HCT116 (cell line): ENCODE results near the gene ERN1. TPM values are rescaled to one million over a fixed set of nuclear protein-coding genes. Genes with fewer than 3 reads are reported as not detected.
A peak's percentile ranks its signal among the peaks of the same experiment; 100 is the strongest.

ENCODE experiments used
- ATAC-seq: fragments of 200-7000 bp; cut with Tn5 transposase; 2 replicates; pipeline ENCODE4 v1.9.1; 2020; ENCODE audit warnings: mild to moderate bottlenecking, moderate library complexity
- BruUV-seq: library from RNA; stranded (reverse); fragments of 400-500 nt; replicated peaks from 2 replicates; lab custom pipeline; 2021; lab: Mats Ljungman, UMichigan
- CTCF ChIA-PET: fragments of 300-600 bp; sonication (Branson Sonifier 250); formaldehyde crosslinking; loops from one replicate; lab custom pipeline; 2021; ENCODE audit warnings: antibody characterized with exemption; lab: Charles Lee
- POLR2A ChIA-PET: fragments of 300-600, 350-600 bp; sonication (Branson Sonifier 250); formaldehyde crosslinking; loops from one replicate; lab custom pipeline; 2021; ENCODE audit warnings: antibody characterized with exemption; lab: Charles Lee
- RAD21 ChIA-PET, 2 experiments: fragments of 300-600 bp; sonication (Branson Sonifier 250); formaldehyde crosslinking; loops; one replicate each; lab custom pipeline; 2023; ENCODE audit warnings: low total read pairs in 2 of 2; ENCODE audit not compliant: uncharacterized antibody in 2 of 2, unreplicated experiment in 2 of 2, low non-redundant PET in 1 of 2; lab: Charles Lee
- DNase-seq: peaks from one replicate; pipeline ENCODE4 v3.0.0-alpha.2; 2010; ENCODE audit warnings: low read depth, low spot score
- H2AFZ ChIP-seq: fragments of 200-600 bp; shearing (Covaris generic), sonication (generic); 2 replicates; pipeline ENCODE4 v1.6.1; 2017; ENCODE audit warnings: low read depth, mixed run types, mixed read lengths, antibody characterized with exemption, low read length; ENCODE audit not compliant: poor library complexity, severe bottlenecking
- H3K27ac ChIP-seq: 2 replicates; pipeline ENCODE4 v1.5.1; 2012; ENCODE audit warnings: low read depth, low read length
- H3K27me3 ChIP-seq: fragments of 200-600 bp; sonication (generic); 2 replicates; pipeline ENCODE4 v1.6.1; 2016; ENCODE audit warnings: mixed run types, low read length, mixed read lengths; ENCODE audit not compliant: insufficient read depth
- H3K36me3 ChIP-seq, 2 experiments: fragments of 200-500 bp in 1 of 2; fragments of 200-600 bp in 1 of 2; sonication (Bioruptor generic) in 1 of 2; sonication (generic) in 1 of 2; 2 replicates each; pipeline versions ENCODE4 v1.5.1 to v1.6.1; 2014 to 2016; ENCODE audit warnings: low read length in 2 of 2, inconsistent platforms in 1 of 2, mixed read lengths in 1 of 2, mixed run types in 1 of 2; ENCODE audit not compliant: insufficient read depth in 2 of 2, control insufficient read depth in 1 of 2
- H3K4me1 ChIP-seq, 2 experiments: fragments of 200-600 bp in 1 of 2; sonication (generic) in 1 of 2; 2 replicates each; pipeline versions ENCODE4 v1.5.1 to v1.6.1; 2012 to 2017; ENCODE audit warnings: low read length in 2 of 2, inconsistent platforms in 1 of 2, mild to moderate bottlenecking in 1 of 2, mixed read lengths in 1 of 2, mixed run types in 1 of 2, moderate library complexity in 1 of 2; ENCODE audit not compliant: insufficient read depth in 2 of 2, control insufficient read depth in 1 of 2
- H3K4me2 ChIP-seq: fragments of 200-600 bp; sonication (generic); 2 replicates; pipeline ENCODE4 v1.6.1; 2017; ENCODE audit warnings: mixed run types, low read length, mixed read lengths
- H3K4me3 ChIP-seq, 2 experiments: fragments of 200-600 bp in 1 of 2; sonication (generic) in 1 of 2; replicated peaks in 1 of 2; 2 replicates each; pipeline ENCODE4 v1.5.1; 2011 to 2016; ENCODE audit warnings: low read length in 2 of 2, control low read depth in 1 of 2, low read depth in 1 of 2, mild to moderate bottlenecking in 1 of 2, mixed read lengths in 1 of 2, mixed run types in 1 of 2
- H3K79me2 ChIP-seq: fragments of 200-600 bp; sonication (generic); 2 replicates; pipeline ENCODE4 v1.6.1; 2017; ENCODE audit warnings: mild to moderate bottlenecking, mixed run types, low read length, moderate library complexity, mixed read lengths; ENCODE audit not compliant: insufficient read depth
- H3K9ac ChIP-seq: fragments of 200-600 bp; sonication (generic); 2 replicates; pipeline ENCODE4 v1.6.1; 2016; ENCODE audit warnings: low read length, mixed read lengths
- H3K9me2 ChIP-seq: fragments of 200-600 bp; sonication (generic), shearing (Covaris generic); 2 replicates; pipeline ENCODE4 v1.6.1; 2017; ENCODE audit warnings: mixed run types, mild to moderate bottlenecking, moderate library complexity; ENCODE audit not compliant: insufficient read depth
- H3K9me3 ChIP-seq, 2 experiments: fragments of 200-500 bp in 1 of 2; fragments of 200-600 bp in 1 of 2; sonication (Bioruptor generic) in 1 of 2; sonication (generic) in 1 of 2; 2 replicates each; pipeline ENCODE4 v1.6.1; 2014 to 2017; ENCODE audit warnings: low read length in 2 of 2, mixed read lengths in 2 of 2, inconsistent platforms in 1 of 2, low read depth in 1 of 2, mild to moderate bottlenecking in 1 of 2, mixed run types in 1 of 2, moderate library complexity in 1 of 2; ENCODE audit not compliant: control insufficient read depth in 1 of 2, insufficient read depth in 1 of 2
- H4K20me1 ChIP-seq: fragments of 200-600 bp; sonication (generic), shearing (Covaris generic); 2 replicates; pipeline ENCODE4 v1.6.1; 2017; ENCODE audit warnings: mixed run types, mild to moderate bottlenecking, moderate library complexity; ENCODE audit not compliant: insufficient read depth
- CBX3 ChIP-seq: IDR thresholded peaks from 2 replicates; pipeline ENCODE4 v1.6.1; 2012; ENCODE audit warnings: low read depth
- FOSL1 ChIP-seq: IDR thresholded peaks from 2 replicates; pipeline ENCODE4 v1.6.1; 2012; ENCODE audit warnings: low read depth
- MAX ChIP-seq: IDR thresholded peaks from 2 replicates; pipeline ENCODE4 v1.6.1; 2012
- SP1 ChIP-seq: IDR thresholded peaks from 2 replicates; pipeline ENCODE4 v1.6.1; 2012; ENCODE audit warnings: low read depth
- SRF ChIP-seq: IDR thresholded peaks from 2 replicates; pipeline ENCODE4 v1.6.1; 2012; ENCODE audit warnings: low read depth
- intact Hi-C: fragments of 100-400 bp; cut with micrococcal nuclease; formaldehyde crosslinking; loops from 2 replicates; pipeline ENCODE4 v1.10.0; 2022
- total RNA-seq: library from RNA; stranded (reverse); gene quantifications from one replicate; pipeline ENCODE4 v1.2.1, GENCODE V29; 2021; ENCODE audit not compliant: unreplicated experiment

Gene ERN1
- total RNA-seq, 1 experiment from 2014 or later = 28.2 TPM

GRCh38 chr17:64097196-64097936 lies 32.6 kb downstream of the ERN1 start:
- Histone ChIP-seq H3K79me2 (peaks cover 9% of the 10 kb centered on the region; the same call in 1 of the 2 replicates), H3K27me3 (no peaks in the 10 kb centered on the region), H3K4me3 (no peak overlapping the region), H4K20me1 (no peaks in the 10 kb centered on the region), H3K9ac (no peak overlapping the region), H2AFZ (no peak overlapping the region), H3K36me3 (peaks cover 0 to 8% of the 10 kb centered on the region in 2 experiments; a peak in 1 of 4 replicates), H3K4me1 (peaks cover 11 to 49% of the 10 kb centered on the region in 2 experiments), H3K9me2 (no peaks in the 10 kb centered on the region), H3K9me3 (no peaks in the 10 kb centered on the region), H3K4me2 (no peak overlapping the region), H3K27ac (no peak overlapping the region)
- DNase-seq = no peak
- TF ChIP-seq SP1 (peak; percentile 30; the same call in 1 of the 2 replicates), MAX (no peak), FOSL1 (peak; percentile 21; the same call in 1 of the 2 replicates), SRF (no peak)
- ChIA-PET RAD21 (interaction anchor here in 1 of 2 experiments (1.3 kb wide), 1 partner anchor 36 kb away, joined by 3 read pairs; no protein-coding TSS in a partner anchor), CTCF (interaction anchor here (1.1 to 1.6 kb wide), 2 partner anchors 14 to 36 kb away, joined by 3 to 7 read pairs; no protein-coding TSS in a partner anchor), POLR2A (interaction anchor here (0.8 to 1.9 kb wide), 3 partner anchors 10 to 48 kb away, joined by 3 to 4 read pairs (median 4); no protein-coding TSS in a partner anchor)
- intact Hi-C loops = no loop called here
- no peak for ATAC-seq
- TSS peak; percentile 12 for BruUV-seq

- no peak; the same call in 1 of the 2 replicates for ATAC-seq
- Histone ChIP-seq H2AFZ (no peak overlapping the region), H4K20me1 (no peaks in the 10 kb centered on the region), H3K36me3 (peaks cover 0 to 8% of the 10 kb centered on the region in 2 experiments; a peak in 1 of 4 replicates), H3K9me3 (no peaks in the 10 kb centered on the region), H3K4me2 (peak overlapping the region; percentile 54), H3K27me3 (no peaks in the 10 kb centered on the region), H3K4me1 (peaks cover 11 to 37% of the 10 kb centered on the region in 2 experiments), H3K9me2 (no peaks in the 10 kb centered on the region), H3K79me2 (peaks cover 6% of the 10 kb centered on the region; the same call in 1 of the 2 replicates), H3K27ac (peak overlapping the region; percentile 33), H3K4me3 (peak overlapping the region in 1 of 2 experiments; percentile 9; a peak in 1 of 4 replicates), H3K9ac (peak overlapping the region; percentile 24)
- RAD21 ChIA-PET = no interaction called here
- CTCF ChIA-PET = interaction anchor here (0.9 to 1.9 kb wide), 3 partner anchors 38 to 145 kb away, joined by 3 to 8 read pairs (median 4); no protein-coding TSS in a partner anchor
- intact Hi-C loops = no loop called here
- DNase-seq = no peak
- BruUV-seq = no TSS peak
- TF ChIP-seq SP1 (no peak), FOSL1 (no peak), CBX3 (peak; percentile 20; the same call in 1 of the 2 replicates)
- POLR2A ChIA-PET = interaction anchor here (1.0 to 2.1 kb wide), 5 partner anchors 8 to 50 kb away, joined by 4 to 5 read pairs (median 4); no protein-coding TSS in a partner anchor
Observed at GRCh38 chr17:64096037-64096436, 33.9 kb downstream of the ERN1 start.
